HepG2 (cell line): ENCODE measurements around the gene CCDC34.

Experiments
- CTCF ChIP-seq: sonication (generic); formaldehyde crosslinking; IDR thresholded peaks from 2 replicates; pipeline ENCODE4 v1.5.0; 2020; ENCODE audit warnings: mild to moderate bottlenecking, missing genetic modification reagents, moderate library complexity
- ELF1 ChIP-seq: sonication (generic); formaldehyde crosslinking; IDR thresholded peaks from 2 replicates; pipeline ENCODE4 v1.4.0; 2020; ENCODE audit warnings: missing genetic modification reagents
- EZH2 ChIP-seq: conservative IDR thresholded peaks from 2 replicates; pipeline ENCODE4 v1.6.1; 2012; ENCODE audit warnings: mild to moderate bottlenecking, low read depth, low read length, moderate library complexity
- SALL2 ChIP-seq: sonication (generic); formaldehyde crosslinking; IDR thresholded peaks from 2 replicates; pipeline ENCODE4 v1.8.1; 2023; ENCODE audit warnings: mild to moderate bottlenecking, missing genetic modification reagents, inconsistent platforms
- ZNF446 ChIP-seq: sonication (generic); formaldehyde crosslinking; IDR thresholded peaks from 2 replicates; pipeline ENCODE4 v1.5.0; 2020; ENCODE audit warnings: mild to moderate bottlenecking, missing genetic modification reagents
- ZNF501 ChIP-seq: sonication (generic); formaldehyde crosslinking; IDR thresholded peaks from 2 replicates; pipeline ENCODE4 v1.5.1; 2020; ENCODE audit warnings: mild to moderate bottlenecking, moderate library complexity, missing genetic modification reagents
- TF ChIP-seq, protein P1 (sequence below): IDR thresholded peaks from 2 replicates; pipeline ENCODE4 v1.6.1; 2012; ENCODE audit warnings: inconsistent platforms

- TF ChIP-seq ELF1 (CRISPR knock-in tag) (no peak), ZNF446 (no peak), CTCF (CRISPR knock-in tag) (no peak), ZNF501 (no peak), SALL2 (CRISPR knock-in tag) (no peak), EZH2 (no peak)
- TF ChIP-seq, protein P1, sequence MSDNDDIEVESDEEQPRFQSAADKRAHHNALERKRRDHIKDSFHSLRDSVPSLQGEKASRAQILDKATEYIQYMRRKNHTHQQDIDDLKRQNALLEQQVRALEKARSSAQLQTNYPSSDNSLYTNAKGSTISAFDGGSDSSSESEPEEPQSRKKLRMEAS = no peak
These were observed 33.0 kb downstream of the CCDC34 start for GRCh38 chr11:27329867-27330632.
